HepG2 (cell line): ENCODE results near the gene EIF3A. TPM values are rescaled to one million over a fixed set of nuclear protein-coding genes. Genes with fewer than 3 reads are reported as not detected.

Experiments used
- CENPBD1 ChIP-seq: sonication (generic); formaldehyde crosslinking; IDR thresholded peaks from 2 replicates; pipeline ENCODE4 v1.8.0; 2022; ENCODE audit warnings: missing genetic modification reagents, low read depth, mild to moderate bottlenecking, borderline replicate concordance
- CSRNP1 ChIP-seq: sonication (generic); formaldehyde crosslinking; IDR thresholded peaks from 2 replicates; pipeline ENCODE4 v1.8.1; 2023; ENCODE audit warnings: mild to moderate bottlenecking, missing genetic modification reagents
- FOSL2 ChIP-seq: sonication (generic); formaldehyde crosslinking; IDR thresholded peaks from 2 replicates; pipeline ENCODE4 v1.4.0; 2020; ENCODE audit warnings: missing genetic modification reagents
- HDAC2 ChIP-seq: sonication (generic); formaldehyde crosslinking; IDR thresholded peaks from 2 replicates; pipeline ENCODE4 v1.4.0; 2020; ENCODE audit warnings: missing genetic modification reagents
- NRL ChIP-seq: sonication (generic); formaldehyde crosslinking; IDR thresholded peaks from 2 replicates; pipeline ENCODE4 v1.5.0; 2020; ENCODE audit warnings: missing genetic modification reagents, mild to moderate bottlenecking, moderate library complexity, borderline replicate concordance
- RBM39 ChIP-seq: fragments of 200-400 bp; formaldehyde crosslinking; IDR thresholded peaks from one replicate; pipeline ENCODE4 v1.6.1; 2018; ENCODE audit warnings: antibody characterized with exemption, mild to moderate bottlenecking, low read depth, low read length; ENCODE audit not compliant: poor library complexity, severe bottlenecking
- REL ChIP-seq: sonication (generic); formaldehyde crosslinking; conservative IDR thresholded peaks from 2 replicates; pipeline ENCODE4 v1.8.0; 2022; ENCODE audit warnings: mild to moderate bottlenecking, missing genetic modification reagents, moderate library complexity
- SNAPC2 ChIP-seq: sonication (generic); formaldehyde crosslinking; IDR thresholded peaks from 2 replicates; pipeline ENCODE4 v1.8.1; 2022; ENCODE audit warnings: mild to moderate bottlenecking, missing genetic modification reagents
- SP2 ChIP-seq: sonication (generic); formaldehyde crosslinking; IDR thresholded peaks from 2 replicates; pipeline ENCODE4 v1.5.1; 2020; ENCODE audit warnings: mild to moderate bottlenecking, missing genetic modification reagents
- SRY ChIP-seq: sonication (generic); formaldehyde crosslinking; IDR thresholded peaks from 2 replicates; pipeline ENCODE4 v1.8.0; 2022; ENCODE audit warnings: mild to moderate bottlenecking, missing genetic modification reagents
- THYN1 ChIP-seq: sonication (generic); formaldehyde crosslinking; IDR thresholded peaks from 2 replicates; pipeline ENCODE4 v1.8.1; 2023; ENCODE audit warnings: low read depth, mild to moderate bottlenecking, moderate library complexity, missing genetic modification reagents, borderline replicate concordance
- ZBTB4 ChIP-seq: sonication (generic); formaldehyde crosslinking; IDR thresholded peaks from 2 replicates; pipeline ENCODE4 v1.4.0; 2020; ENCODE audit warnings: missing genetic modification reagents, mild to moderate bottlenecking, borderline replicate concordance
- ZNF121 ChIP-seq: sonication (generic); formaldehyde crosslinking; IDR thresholded peaks from 2 replicates; pipeline ENCODE4 v1.5.0; 2020; ENCODE audit warnings: mild to moderate bottlenecking, missing genetic modification reagents
- ZNF7 ChIP-seq: IDR thresholded peaks from 2 replicates; pipeline ENCODE4 v1.6.1; 2016; ENCODE audit warnings: missing biosample characterization, missing genetic modification reagents
- polyA plus RNA-seq, 8 experiments: library from polyadenylated mRNA; depleted of rRNA in 3 of 8; stranded (reverse) in 7 of 8; unstranded in 1 of 8; fragments of >200 nt; fragmentation: Illumina TruSeq in 4 of 8; extraction: Trizol in 4 of 8; gene quantifications; 2 replicates each; pipeline versions ENCODE4 v1.2.1 to v1.2.3, GENCODE V29; 2011 to 2016; ENCODE audit warnings: low read depth in 4 of 8, missing spikeins in 1 of 8, mixed read lengths in 1 of 8; ENCODE audit not compliant: insufficient read depth in 1 of 8
- total RNA-seq, 5 experiments: library from RNA; depleted of rRNA; stranded (reverse); fragments of >200 nt; fragmentation: Illumina TruSeq; extraction: Trizol; gene quantifications; 2 replicates each; pipeline ENCODE4 v1.2.3, GENCODE V29; 2016; ENCODE audit warnings: low read depth in 1 of 5
- TF ChIP-seq, protein P1 (sequence below), 2 experiments: sonication (generic) in 1 of 2; formaldehyde crosslinking in 1 of 2; IDR thresholded peaks; 2 replicates each; pipeline versions ENCODE4 v1.4.0 to v1.6.1; 2016 to 2020; ENCODE audit warnings: borderline replicate concordance in 1 of 2, low read depth in 1 of 2, mild to moderate bottlenecking in 1 of 2, missing genetic modification reagents in 1 of 2
- TF ChIP-seq, protein P2 (sequence below): sonication (generic); formaldehyde crosslinking; IDR thresholded peaks from 2 replicates; pipeline ENCODE4 v1.4.0; 2020; ENCODE audit warnings: missing genetic modification reagents

Gene EIF3A
- total and polyA plus RNA-seq, 2 of the 13 experiments (the other 11 are each of a cell fraction or from before 2014, with no cell fraction given): 25.6 to 117 TPM

- TF ChIP-seq, protein P1, sequence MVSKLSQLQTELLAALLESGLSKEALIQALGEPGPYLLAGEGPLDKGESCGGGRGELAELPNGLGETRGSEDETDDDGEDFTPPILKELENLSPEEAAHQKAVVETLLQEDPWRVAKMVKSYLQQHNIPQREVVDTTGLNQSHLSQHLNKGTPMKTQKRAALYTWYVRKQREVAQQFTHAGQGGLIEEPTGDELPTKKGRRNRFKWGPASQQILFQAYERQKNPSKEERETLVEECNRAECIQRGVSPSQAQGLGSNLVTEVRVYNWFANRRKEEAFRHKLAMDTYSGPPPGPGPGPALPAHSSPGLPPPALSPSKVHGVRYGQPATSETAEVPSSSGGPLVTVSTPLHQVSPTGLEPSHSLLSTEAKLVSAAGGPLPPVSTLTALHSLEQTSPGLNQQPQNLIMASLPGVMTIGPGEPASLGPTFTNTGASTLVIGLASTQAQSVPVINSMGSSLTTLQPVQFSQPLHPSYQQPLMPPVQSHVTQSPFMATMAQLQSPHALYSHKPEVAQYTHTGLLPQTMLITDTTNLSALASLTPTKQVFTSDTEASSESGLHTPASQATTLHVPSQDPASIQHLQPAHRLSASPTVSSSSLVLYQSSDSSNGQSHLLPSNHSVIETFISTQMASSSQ (IDR thresholded peaks at IDR 0.05; ENCODE audit: low read depth): no peak
- TF ChIP-seq, protein P1 (CRISPR knock-in tag; IDR thresholded peaks at IDR 0.05; ENCODE audit: borderline replicate concordance): no peak
- TF ChIP-seq SNAPC2 (no peak), SRY (CRISPR knock-in tag) (no peak), ZBTB4 (no peak), CENPBD1 (CRISPR knock-in tag) (no peak), NRL (CRISPR knock-in tag) (no peak), FOSL2 (CRISPR knock-in tag) (0 out of 2 replicates have a peak, but pooled peaks have one; percentile 9), CSRNP1 (no peak; the same call in 1 of the 2 replicates), ZNF121 (CRISPR knock-in tag) (no peak), ZNF7 (no peak), REL (CRISPR knock-in tag) (0 out of 2 replicates have a peak, but pooled peaks have one; percentile 32), THYN1 (CRISPR knock-in tag) (no peak), RBM39 (no peak), SP2 (CRISPR knock-in tag) (no peak), HDAC2 (CRISPR knock-in tag) (no peak)
- TF ChIP-seq, protein P2, sequence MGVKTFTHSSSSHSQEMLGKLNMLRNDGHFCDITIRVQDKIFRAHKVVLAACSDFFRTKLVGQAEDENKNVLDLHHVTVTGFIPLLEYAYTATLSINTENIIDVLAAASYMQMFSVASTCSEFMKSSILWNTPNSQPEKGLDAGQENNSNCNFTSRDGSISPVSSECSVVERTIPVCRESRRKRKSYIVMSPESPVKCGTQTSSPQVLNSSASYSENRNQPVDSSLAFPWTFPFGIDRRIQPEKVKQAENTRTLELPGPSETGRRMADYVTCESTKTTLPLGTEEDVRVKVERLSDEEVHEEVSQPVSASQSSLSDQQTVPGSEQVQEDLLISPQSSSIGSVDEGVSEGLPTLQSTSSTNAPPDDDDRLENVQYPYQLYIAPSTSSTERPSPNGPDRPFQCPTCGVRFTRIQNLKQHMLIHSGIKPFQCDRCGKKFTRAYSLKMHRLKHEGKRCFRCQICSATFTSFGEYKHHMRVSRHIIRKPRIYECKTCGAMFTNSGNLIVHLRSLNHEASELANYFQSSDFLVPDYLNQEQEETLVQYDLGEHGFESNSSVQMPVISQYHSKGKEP (CRISPR knock-in tag): no peak
These were observed 50.0 kb downstream of the EIF3A start (continued) for GRCh38 chr10:119030421-119031250.
